HG03064 (cell line): ENCODE data around the gene RBM34.
"Not testable (repeated sequence)": the region's sequence is repeated elsewhere in the genome, so short reads cannot be mapped to it uniquely, and the experiment has no call there.

Experiments
- ATAC-seq: cut with Tn5 transposase; IDR thresholded peaks from one replicate; pipeline ENCODE4 v1.9.1; 2021; ENCODE audit warnings: low read depth; ENCODE audit not compliant: unreplicated experiment

The RBM34 gene

DNA sequence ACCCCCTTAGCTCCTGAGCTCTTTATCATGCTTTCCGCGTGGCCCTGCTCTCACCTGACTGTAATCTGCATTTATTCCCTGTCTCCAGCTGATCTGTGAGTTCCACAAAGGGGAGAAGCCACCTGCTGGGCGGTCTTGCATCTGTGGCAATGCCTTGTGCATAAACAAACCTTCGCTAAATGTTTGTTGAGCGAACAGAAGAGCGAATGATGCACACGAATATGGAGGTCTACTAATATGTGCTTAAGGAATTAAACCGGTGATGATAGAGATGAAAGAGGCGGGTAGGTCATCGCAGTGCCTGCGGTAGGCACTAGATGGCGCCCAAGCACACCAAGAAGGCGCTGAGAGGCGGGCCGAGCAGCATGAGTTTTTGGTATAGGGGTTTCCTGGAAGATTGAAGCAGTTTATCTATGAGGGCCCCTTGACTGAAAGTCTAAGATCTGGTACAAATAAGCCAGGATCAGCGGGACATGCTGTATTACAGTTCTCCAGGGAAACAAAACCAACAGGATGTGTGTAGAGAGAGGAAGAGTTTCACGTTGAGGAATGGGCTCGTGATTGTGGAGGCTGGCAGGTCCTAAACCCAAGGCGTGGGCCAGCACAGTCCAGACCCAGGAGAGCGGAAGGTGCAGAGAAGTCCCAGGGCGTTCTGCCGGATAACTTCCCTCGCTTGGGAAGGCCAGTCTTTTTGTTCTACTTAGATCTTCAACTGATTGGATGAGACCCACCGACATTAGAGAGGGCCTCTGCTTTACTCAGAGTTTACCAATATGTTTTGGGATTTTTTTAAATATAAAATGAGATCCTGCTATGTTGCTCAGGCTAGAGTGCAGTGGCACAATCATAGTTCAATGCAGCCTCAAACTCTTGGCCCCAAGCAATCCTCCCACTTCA lies 67.1 kb downstream of the RBM34 start:
- no peak for ATAC-seq

DNA sequence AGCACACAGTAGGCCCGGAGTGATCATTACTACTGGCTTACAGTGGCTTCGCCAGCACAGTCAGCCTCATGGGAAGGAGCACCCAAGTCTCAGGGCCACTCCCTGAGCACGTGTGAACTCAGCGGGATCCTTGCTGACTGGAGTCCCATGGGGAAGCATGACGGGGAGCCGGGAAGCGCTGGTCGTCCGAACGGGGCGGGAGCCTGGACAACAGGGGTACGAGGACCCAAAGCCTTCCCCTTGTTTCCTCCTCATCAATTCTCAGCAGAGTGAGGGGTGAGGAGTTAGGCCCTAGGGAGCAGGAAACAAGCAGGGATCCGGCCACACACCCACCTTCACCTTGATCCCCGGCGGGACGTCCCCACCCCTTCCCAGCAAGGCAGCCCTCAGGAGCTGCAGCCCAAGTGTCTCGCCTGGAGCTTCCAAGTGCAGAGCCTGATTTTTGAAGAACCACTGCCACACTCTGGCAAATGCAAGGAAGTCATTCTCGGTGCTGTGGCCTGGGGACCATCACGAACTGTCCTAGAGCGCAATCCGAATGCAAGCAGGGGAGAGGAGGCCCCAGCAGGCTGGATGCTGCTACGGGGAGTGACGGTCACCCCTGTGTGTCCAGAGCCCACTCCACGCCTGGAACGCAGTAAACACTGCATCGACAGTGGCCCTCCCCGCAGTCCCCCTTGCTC lies 67.9 kb downstream of the RBM34 start:
- ATAC-seq: no peak

DNA sequence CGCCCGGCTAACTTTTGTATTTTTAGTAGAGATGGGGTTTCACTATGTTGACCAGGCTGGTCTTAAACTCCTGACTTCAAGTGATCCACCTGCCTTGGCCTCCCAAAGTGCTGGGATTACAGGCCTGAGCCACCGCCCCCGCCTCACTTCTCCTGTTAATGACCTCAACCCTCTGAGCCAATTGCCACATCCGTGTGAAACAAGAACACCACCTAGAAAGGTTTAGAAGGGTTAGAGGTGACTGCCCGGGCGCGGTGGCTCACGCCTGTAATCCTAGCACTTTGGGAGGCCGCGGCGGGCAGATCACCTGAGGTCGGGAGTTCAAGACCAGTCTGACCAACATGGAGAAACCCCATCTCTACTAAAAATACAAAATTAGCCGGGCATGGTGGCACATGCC lies 68.6 kb downstream of the RBM34 start:
- not testable (repeated sequence) for ATAC-seq

DNA sequence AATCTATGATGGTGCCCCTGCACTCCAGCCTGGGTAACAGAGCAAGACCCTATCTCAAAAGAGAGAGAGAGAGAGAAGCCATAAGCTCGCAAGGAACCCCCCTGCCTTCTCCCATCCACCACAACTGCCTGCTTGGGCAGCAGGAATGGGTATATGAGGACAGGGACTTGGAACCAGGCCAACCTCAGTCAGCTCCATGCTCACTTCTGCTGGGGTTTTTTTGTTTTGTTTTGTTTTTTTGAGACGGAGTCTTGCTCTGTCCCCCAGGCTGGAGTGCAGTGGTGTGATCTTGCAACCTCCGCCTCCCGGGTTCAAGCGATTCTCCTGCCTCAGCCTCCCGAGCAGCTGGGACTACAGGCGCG lies 69.0 kb downstream of the RBM34 start:
- not testable (repeated sequence) for ATAC-seq

DNA sequence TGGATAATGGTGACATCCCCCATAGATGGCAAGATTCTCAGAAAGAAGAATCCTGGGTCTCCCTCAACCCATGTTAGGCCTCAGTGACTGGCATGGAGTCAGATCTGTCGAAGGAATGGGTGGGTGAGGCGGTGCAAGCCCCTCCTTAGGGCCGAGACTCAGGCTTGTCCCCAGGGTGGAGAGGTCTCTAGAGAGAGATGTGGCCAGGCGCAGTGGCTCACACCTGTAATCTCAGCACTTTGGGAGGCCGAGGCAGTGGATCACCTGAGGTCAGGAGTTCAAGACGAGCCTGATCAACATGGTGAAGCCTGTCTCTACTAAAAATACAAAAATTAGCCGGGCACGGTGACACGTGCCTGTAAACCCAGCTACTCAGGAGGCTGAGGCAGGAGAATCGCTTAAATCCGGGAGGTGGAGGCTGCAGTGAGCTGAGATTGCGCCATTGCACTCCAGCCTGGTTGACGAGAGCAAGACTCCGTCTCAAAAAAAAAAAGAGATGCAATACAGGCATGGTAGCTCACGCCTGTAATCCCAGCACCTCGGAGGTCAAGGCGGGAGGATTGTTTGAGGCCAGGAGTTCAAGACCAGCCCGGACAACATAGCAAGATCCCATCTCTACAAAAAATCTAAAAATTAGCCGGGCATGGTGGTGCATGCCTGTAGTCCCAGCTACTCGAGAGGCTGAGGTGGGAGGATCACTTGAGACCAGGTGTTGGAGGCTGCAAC lies 69.6 kb downstream of the RBM34 start:
- ATAC-seq: not testable (repeated sequence)

DNA sequence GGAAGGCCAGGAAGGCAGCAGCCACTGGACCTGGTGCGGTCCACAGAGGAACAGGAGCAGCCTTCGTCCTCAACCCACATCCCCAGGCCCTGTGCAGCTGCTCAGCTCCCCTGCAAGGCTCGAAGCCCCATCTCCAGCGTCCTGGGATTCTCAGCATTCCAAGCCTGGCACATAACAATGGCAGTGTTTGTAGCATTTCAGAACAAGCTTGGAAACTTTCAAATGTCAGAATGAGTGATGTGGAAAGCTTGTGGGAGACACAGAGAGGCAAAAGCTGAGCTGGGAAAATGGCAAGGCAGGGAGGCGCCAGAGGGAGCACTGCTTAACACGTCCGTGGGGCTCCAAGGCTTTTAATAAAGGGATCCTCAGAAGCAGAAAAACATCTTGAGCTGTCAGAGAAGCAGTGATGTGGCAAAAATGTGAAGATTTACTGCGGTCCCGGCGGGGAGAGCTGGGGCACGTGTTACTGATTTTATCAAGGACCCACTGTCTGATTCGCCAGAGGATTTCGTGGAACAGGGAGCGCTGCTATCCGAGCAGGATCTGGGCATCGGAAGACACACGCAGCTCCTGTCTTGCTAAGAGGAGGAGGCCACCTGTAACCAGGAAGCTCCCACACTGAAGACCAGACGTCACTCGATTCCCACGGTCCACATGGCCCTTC lies 70.5 kb downstream of the RBM34 start:
- ATAC-seq: no peak

DNA sequence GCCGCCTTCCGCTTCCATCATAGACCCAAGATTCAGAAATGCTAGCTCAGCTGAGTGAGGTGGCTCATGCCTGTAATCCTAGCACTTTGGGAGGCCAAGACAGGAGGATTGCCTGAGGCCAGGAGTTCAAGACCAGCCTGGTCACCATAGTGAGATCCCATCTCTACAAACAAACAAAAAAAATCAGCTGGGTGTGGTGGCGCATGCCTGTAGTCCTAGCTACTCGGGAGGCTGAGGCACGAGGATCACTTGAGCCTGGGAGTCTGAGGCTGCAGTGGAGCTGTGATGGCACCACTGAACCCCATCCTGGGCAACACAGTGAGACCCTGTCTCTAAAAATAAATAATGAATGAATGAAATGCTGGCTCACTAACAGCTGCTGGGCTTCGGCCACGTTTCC lies 72.1 kb downstream of the RBM34 start:
- ATAC-seq: no peak

DNA sequence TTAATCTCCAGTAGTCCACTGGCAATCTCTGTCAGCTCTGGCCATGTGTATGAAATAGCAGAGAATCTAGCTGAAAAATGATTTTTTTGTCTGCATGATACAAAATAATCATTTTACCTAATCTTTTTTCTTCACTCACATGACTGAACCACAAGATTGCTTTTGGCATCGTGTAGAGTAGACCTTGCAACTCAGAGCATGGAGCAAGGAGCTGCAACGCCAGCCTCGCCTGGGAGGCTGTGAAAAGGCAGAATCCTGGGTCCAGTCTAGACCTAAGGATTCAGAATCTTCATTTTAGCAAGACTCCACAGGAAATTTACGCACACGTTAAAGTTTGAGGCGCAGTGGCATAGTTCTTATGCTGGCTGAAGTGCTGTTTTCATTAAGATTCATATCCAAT lies 72.6 kb downstream of the RBM34 start:
- ATAC-seq: no peak

DNA sequence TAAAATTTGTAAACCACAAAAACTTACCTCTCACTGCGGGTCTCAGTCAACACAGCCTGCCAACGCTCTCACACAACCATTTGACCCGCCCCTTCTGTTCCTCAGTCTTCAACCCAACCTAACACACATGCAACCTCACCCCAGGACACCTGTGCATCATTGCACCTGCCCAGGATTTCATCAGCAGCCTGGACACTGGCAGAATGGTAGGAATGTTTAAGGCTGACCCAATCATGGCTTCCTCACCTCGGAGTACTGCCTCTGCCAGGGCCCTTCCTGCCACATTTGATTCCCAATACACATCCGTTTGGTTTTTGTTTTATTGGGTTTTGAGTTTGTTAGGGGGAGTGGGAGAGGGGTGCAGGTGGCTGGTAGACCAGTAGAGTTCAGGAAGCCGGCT lies 73.1 kb downstream of the RBM34 start:
- ATAC-seq: no peak

DNA sequence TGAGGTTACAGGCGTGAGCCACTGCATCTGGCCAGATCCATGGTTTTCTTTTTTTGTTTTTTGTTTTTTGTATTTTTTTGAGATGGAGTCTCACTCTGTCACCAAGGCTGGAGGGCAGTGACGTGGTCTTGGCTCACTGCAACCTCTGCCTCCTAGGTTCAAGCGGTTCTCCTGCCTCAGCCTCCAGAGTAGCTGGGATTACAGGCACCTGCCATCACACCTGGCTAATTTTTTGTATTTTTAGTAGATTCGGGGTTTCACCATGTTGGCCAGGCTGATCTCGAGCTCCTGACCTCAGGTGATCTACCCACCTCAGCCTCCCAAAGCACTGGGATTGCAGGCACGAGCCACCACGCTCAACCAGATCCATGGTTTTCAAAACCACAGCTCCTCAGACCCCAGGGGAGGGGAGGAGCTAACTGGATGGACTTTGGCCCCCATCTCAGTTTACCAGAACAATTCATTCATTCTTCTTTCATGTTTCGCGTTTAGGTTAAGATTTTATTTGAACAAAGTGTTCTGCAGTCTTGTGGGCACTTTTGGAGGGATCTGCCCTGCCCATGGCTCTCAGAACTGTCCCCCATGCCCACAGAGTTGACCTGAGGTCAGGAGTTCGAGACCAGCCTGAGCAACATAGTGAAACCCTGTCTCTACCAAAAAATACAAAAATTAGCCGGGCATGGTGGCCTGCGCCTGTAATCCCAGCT lies 75.5 kb downstream of the RBM34 start:
- not testable (repeated sequence) for ATAC-seq
